Adipocyte (in vitro differentiated cells): ENCODE measurements around the gene TMEM219.
"Not testable (repeated sequence)": the region's sequence is repeated elsewhere in the genome, so short reads cannot be mapped to it uniquely, and the experiment has no call there.

Experiments
- DNase-seq: peaks from one replicate; pipeline ENCODE4 v3.0.0-alpha.2; 2015; ENCODE audit warnings: low read depth
- H3K27me3 ChIP-seq: replicated peaks from 2 replicates; pipeline ENCODE4 v1.7.0; 2013; ENCODE audit warnings: mild to moderate bottlenecking, low read length, moderate library complexity; ENCODE audit not compliant: control insufficient read depth, insufficient read depth
- H3K36me3 ChIP-seq: 2 replicates; pipeline ENCODE4 v1.7.0; 2013; ENCODE audit warnings: low read length, mild to moderate bottlenecking, moderate library complexity; ENCODE audit not compliant: control insufficient read depth, insufficient read depth, severe bottlenecking
- H3K4me1 ChIP-seq: 2 replicates; pipeline ENCODE4 v1.7.0; 2013; ENCODE audit warnings: mild to moderate bottlenecking, low read length, moderate library complexity; ENCODE audit not compliant: control insufficient read depth, insufficient read depth
- H3K4me3 ChIP-seq: 2 replicates; pipeline ENCODE4 v1.7.0; 2013; ENCODE audit warnings: mild to moderate bottlenecking, low read length, moderate library complexity
- H3K9ac ChIP-seq: 2 replicates; pipeline ENCODE4 v1.7.0; 2013; ENCODE audit warnings: mild to moderate bottlenecking, low read length, moderate library complexity
- H3K9me3 ChIP-seq: 2 replicates; pipeline ENCODE4 v1.7.0; 2013; ENCODE audit warnings: mild to moderate bottlenecking, low read length, moderate library complexity; ENCODE audit not compliant: control insufficient read depth

TMEM219 gene

DNA sequence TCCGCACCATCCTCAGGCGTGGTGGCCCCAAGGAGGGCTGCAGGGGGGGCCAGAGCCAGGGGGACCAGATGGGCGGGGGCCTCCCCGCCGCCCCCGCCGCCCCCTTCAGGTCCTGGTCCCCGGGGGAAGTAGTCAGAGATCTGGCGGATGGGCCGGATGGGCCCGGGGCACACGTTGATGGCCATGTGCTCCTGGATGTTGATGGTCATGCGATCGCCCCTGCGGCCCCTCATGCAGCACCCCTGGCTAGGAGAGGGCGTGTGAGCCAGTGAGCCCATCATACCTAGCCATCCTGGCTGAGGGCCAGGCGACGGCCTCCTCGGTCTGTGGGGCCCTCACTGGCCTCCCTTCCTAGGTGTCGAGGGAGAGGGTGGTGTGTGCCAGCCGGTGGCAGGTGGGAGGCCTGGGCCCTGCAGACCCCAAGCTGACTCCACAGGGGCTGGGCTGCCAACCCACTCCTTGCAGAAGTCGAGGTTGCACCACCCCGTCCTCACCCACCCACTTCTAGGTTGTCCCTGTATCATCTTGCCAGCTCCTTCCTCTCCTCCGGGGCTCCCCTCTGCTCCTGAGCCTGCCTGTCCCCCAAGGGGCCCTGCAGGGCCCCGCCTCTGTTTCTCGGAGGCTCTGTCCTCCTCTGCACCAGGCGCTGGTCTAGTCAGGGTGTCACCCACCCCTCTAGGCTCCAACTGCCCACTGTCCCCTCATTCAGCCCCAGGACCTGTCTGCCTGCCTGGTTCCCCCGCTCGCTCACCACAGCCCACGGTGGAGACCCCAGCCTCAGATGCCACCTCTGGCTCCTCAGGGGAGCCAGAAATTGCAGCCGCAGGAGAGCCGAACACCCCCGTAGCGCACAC is 48.3 kb downstream of the TMEM219 start:
- H3K4me3 ChIP-seq, result no peak overlapping the region
- DNase-seq, result no peak
- H3K9ac ChIP-seq, result no peak overlapping the region
- H3K27me3 ChIP-seq, result peaks cover 24% of the 10 kb centered on the region
- no peaks in the 10 kb centered on the region for H3K36me3 ChIP-seq
- H3K9me3 ChIP-seq, result no peaks in the 10 kb centered on the region
- H3K4me1 ChIP-seq, result peaks cover 9% of the 10 kb centered on the region

DNA sequence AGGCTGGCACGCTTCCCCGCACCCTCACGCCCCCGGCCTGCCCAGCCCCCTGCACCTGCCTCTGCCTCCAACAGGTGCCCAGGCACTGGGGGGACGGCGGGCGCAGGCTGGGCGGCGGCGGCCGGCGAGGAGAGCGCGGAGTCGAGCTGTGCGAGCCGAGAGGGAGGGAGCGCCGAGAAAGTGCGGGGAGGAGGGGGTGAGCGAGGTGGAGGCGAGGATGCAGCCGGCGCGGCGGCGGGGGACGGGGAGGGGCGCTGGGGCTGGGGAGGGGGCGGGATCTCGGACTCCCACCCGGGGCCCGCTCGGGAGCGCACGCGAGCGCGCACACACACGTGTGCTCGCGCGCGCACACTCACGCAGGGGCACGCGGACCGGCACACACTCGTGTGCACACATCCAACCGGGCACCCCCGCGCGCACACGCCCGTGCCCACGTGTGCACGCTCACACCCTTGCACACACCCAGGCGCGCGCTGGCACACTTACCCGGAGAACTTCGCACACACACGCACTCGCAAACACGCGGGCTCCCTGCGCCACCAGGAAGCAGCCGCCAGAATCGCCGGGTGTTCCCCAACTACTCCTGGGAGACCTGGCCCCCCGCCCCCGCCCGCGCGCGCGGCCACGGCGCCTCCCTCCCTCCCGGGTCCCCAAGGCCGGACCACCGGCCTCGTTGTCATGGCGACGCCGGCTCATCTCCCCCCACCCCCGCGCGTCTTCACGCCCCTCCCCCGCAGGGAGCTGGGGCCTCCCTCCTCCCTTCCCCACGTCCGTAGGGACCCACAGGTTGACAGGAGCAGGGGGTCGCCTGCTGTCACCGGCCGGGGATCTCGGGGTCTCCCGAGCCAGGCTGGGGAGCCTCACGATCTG is 49.2 kb downstream of the TMEM219 start, which contains the start of gene DOC2A:
Gene DOC2A (minus strand): TSS at position 184 of the 870 bp plus-strand sequence. CDS start 805 bp downstream, outside the sequence.
- Histone ChIP-seq H3K4me1 (peaks cover 9% of the 10 kb centered on the region), H3K9me3 (no peaks in the 10 kb centered on the region), H3K4me3 (no peak within 1 kb of the TSS), H3K9ac (no peak within 1 kb of the TSS), H3K27me3 (peaks cover 24% of the 10 kb centered on the region), H3K36me3 (no peaks in the 10 kb centered on the region)
- DNase-seq, result peak; percentile 43

DNA sequence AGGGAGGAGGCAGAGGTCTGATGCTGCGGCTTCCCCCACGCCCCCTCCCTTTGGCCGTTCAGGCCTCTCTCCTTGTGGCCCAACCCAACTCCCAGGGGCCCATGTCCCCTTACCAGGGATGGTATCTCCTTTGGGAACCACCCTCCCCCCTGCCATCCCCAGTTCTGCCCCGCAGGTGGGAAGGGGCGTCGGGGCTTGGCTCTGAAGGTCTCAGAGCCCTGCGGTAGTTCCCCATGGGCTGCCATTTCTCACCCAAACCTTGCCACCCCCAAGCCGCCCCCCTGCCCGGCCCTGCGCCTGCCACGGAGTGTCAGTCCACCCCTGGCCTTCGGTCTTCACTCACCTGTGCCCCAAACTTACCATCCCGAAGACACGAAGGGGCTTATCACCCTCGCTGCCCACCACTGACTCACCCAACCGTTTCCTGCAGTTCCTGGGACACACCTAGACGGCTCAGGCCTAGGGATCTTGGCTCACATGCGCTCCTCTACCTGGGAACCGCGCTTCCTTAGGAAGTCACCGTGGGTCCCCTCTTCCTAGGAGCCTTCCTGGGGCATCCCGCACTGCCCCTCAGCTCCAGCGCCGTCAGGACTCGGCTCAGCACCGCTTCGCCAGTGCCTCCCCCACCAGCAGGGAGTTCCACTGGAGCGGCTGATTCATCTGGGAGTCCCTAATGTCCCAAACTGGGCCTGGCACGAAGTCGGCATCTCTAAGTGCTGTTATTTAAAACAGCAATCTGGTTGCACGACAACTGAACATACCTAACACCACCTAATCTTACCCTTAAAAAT is 50.0 kb downstream of the TMEM219 start:
- Histone ChIP-seq H3K9me3 (no peaks in the 10 kb centered on the region), H3K36me3 (no peaks in the 10 kb centered on the region), H3K27me3 (peaks cover 29% of the 10 kb centered on the region), H3K4me3 (no peak overlapping the region), H3K9ac (no peak overlapping the region), H3K4me1 (peaks cover 9% of the 10 kb centered on the region)
- DNase-seq, result no peak

DNA sequence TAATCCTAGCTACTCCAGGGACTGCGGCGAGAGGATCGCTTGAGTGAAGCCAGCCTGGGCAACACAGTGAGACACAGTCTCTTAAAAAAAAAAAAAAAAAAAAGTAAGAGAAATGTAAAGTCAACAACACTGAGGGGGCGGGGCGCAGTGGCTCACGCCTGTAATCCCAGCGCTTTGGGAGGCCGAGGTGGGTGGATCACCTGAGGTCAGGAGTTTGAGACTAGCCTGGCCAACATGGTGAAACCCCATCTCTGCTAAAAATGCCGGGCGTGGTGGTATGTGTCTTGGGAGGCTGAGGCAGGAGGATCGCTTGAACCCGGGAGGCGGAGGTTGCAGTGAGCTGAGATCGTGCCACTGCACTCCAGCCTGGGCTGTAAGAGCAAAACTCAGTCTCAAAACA is 50.7 kb downstream of the TMEM219 start:
- H3K27me3 ChIP-seq, result peaks cover 27% of the 10 kb centered on the region
- DNase-seq, H3K9me3 ChIP-seq, H3K4me1 ChIP-seq, H3K9ac ChIP-seq, H3K4me3 ChIP-seq, H3K36me3 ChIP-seq: not testable (repeated sequence)

DNA sequence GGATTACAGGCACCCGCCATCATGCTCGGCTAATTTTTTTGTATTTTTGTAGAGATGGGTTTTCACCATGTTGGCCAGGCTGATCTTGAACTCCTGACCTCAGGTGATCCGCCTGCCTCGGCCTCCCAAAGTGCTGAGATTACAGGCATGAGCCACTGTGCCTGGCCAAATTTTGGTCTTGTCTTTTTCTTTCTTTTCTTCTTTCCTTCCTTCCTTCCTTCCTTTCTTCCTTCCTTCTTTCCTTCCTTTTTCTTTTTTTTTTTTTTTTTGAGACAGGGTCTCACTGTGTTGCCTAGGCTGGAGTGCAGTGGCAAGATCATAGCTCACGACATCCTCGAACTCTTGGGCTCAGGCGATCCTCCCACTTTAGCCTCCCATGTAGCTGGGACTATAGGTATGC is 53.6 kb downstream of the TMEM219 start:
- H3K27me3 ChIP-seq, H3K4me1 ChIP-seq, H3K4me3 ChIP-seq, H3K36me3 ChIP-seq, H3K9ac ChIP-seq, DNase-seq, H3K9me3 ChIP-seq: not testable (repeated sequence)

DNA sequence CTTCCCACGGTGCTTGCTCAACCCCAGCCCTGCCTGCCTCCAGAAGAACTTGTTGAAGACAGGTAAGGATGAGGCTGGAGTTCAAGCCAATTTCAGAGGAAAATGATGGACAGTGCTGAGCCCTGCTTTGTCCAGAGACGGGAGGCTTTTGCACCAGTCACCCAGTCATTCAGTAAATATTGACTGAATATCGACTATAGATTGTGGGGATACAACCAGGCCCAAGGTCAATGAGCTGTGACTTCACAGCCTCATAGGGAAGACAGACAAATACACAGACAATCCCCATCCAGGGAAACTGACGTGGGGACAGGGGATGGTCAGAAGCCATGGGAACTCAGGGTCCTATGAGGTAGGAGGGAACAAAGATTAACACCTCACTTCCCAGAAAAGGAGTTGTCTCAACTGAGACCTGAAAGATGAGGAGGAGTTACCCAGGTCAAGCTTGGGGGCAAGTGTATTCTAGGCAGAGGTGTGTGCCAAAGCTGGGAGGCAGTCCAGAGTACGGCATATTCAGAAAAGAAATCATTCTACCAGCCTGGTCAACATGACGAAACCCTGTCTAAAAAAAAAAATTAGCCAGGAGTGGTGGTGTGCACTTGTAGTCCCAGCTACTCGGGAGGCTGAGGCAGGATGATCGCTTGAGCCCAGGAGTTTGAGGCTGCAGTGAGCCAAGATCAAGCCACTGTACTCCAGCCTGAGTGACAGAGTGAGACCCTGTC is 54.8 kb downstream of the TMEM219 start:
- Histone ChIP-seq H3K27me3 (peaks cover 5% of the 10 kb centered on the region), H3K4me1 (peaks cover 10% of the 10 kb centered on the region), H3K36me3 (no peaks in the 10 kb centered on the region), H3K9me3 (no peaks in the 10 kb centered on the region), H3K4me3 (no peak overlapping the region), H3K9ac (no peak overlapping the region)
- DNase-seq, result no peak

DNA sequence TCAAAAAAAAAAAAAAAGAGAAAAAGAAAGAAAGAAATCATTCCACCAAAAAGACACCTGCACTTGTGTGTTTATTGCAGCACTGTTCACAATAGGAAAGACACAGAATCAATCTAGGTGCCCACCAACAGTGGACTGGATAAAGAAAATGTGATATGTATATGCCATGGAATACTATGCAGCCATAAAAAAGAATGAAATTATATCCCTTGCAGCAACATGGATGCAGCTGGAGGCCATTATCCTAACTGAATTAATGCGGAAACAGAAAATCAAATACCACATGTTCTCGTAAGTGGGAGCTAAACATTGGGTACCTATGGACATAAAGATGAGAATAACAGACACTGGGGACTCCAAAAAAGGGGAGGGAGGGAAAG is 55.4 kb downstream of the TMEM219 start:
- Histone ChIP-seq H3K9ac (no peak overlapping the region), H3K27me3 (peaks cover 5% of the 10 kb centered on the region), H3K36me3 (no peaks in the 10 kb centered on the region), H3K4me3 (no peak overlapping the region), H3K4me1 (peaks cover 5% of the 10 kb centered on the region), H3K9me3 (no peaks in the 10 kb centered on the region)
- no peak for DNase-seq

DNA sequence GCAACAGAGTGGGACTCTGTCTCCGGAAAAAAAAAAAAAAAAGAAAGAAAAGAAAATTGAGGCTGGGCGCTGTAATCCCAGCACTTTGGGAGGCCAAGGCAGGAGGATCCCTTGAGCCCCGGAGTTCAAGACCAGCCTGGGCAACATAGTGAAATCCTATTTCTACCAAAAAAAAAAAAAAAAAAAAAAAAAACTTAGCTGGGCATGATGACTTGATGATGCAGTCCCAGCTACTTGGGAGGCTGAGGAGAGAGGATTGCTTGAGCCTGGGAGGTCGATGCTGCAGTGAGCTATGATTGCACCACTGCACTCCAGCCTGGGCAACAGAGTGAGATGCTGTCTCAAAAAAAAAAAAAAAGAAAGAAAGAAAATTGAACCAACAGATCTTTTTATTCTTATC is 56.1 kb downstream of the TMEM219 start:
- not testable (repeated sequence) for H3K4me1 ChIP-seq, H3K9ac ChIP-seq, H3K4me3 ChIP-seq, DNase-seq, H3K36me3 ChIP-seq, H3K9me3 ChIP-seq, H3K27me3 ChIP-seq

DNA sequence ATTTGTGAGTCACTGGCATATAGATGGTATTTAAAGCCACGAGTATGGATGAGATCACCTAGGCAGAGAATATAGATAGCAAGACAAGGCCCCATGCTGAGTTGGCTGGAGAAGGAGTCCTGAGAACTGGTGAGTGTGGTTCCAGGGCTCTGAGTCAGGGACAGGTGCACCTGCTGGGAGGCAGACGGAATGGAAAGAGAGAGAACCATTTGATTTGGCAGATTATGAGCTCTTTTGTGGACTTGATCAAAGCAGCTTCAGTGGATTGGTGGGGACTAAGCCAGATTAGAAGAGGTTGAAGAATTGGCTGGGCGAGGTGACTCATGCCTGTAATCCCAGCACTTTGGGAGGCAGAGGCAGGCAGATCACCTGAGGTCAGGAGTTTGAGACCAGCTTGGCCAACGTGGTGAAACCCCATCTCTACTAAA is 56.9 kb downstream of the TMEM219 start:
- no peak for DNase-seq
- Histone ChIP-seq H3K4me3 (no peak overlapping the region), H3K9me3 (no peaks in the 10 kb centered on the region), H3K9ac (no peak overlapping the region), H3K27me3 (peaks cover 13% of the 10 kb centered on the region), H3K36me3 (no peaks in the 10 kb centered on the region), H3K4me1 (peaks cover 5% of the 10 kb centered on the region)
